Neural progenitor cell (in vitro differentiated cells): ENCODE results near the gene COMMD7. TPM values are rescaled to one million over a fixed set of nuclear protein-coding genes. Genes with fewer than 3 reads are reported as not detected.
A peak's percentile ranks its signal among the peaks of the same experiment; 100 is the strongest.
"Not testable (repeated sequence)": the region's sequence is repeated elsewhere in the genome, so short reads cannot be mapped to it uniquely, and the experiment has no call there.

Experiments used
- DNase-seq: peaks from one replicate; pipeline ENCODE4 v3.0.0-alpha.2; 2016; ENCODE audit warnings: low spot score
- H2AFZ ChIP-seq: fragments of 200-600 bp; sonication (generic); replicated peaks from 2 replicates; pipeline ENCODE4 v1.6.1; 2016; ENCODE audit warnings: antibody characterized with exemption
- H3F3A ChIP-seq: fragments of 200-600 bp; sonication (generic); 2 replicates; pipeline ENCODE4 v1.6.1; 2016; ENCODE audit warnings: antibody characterized with exemption, low read depth
- H3K27ac ChIP-seq: fragments of 200-600 bp; sonication (generic); 2 replicates; pipeline ENCODE4 v1.5.1; 2016; ENCODE audit warnings: mild to moderate bottlenecking
- H3K27me3 ChIP-seq: fragments of 200-600 bp; sonication (generic); 2 replicates; pipeline ENCODE4 v1.6.1; 2016; ENCODE audit warnings: mild to moderate bottlenecking, moderate library complexity
- H3K36me3 ChIP-seq: fragments of 200-600 bp; sonication (generic); 2 replicates; pipeline ENCODE4 v1.5.1; 2016
- H3K4me1 ChIP-seq: fragments of 200-600 bp; sonication (generic); 2 replicates; pipeline ENCODE4 v1.6.1; 2016; ENCODE audit warnings: mixed run types
- H3K4me2 ChIP-seq: fragments of 200-600 bp; sonication (generic); 2 replicates; pipeline ENCODE4 v1.6.1; 2016
- H3K4me3 ChIP-seq: fragments of 200-600 bp; sonication (generic); 2 replicates; pipeline ENCODE4 v1.5.1; 2016
- H3K79me2 ChIP-seq: fragments of 200-600 bp; sonication (generic); 2 replicates; pipeline ENCODE4 v1.6.1; 2016; ENCODE audit warnings: low read depth
- H3K9ac ChIP-seq: fragments of 200-600 bp; sonication (generic); 2 replicates; pipeline ENCODE4 v1.6.1; 2016
- H3K9me3 ChIP-seq: fragments of 200-600 bp; sonication (generic); 2 replicates; pipeline ENCODE4 v1.5.1; 2016; ENCODE audit warnings: low read depth
- H4K20me1 ChIP-seq: fragments of 200-600 bp; sonication (generic); 2 replicates; pipeline ENCODE4 v1.6.1; 2016; ENCODE audit warnings: low read depth
- H3K27ac Mint-ChIP-seq: 3 replicates; pipeline ENCODE4 v1.8.0; 2021; ENCODE audit warnings: mixed read lengths
- H3K27me3 Mint-ChIP-seq: 2 replicates; pipeline ENCODE4 v1.8.0; 2022; ENCODE audit warnings: low read depth, mild to moderate bottlenecking, inconsistent platforms, moderate library complexity, mixed read lengths; ENCODE audit not compliant: insufficient read depth
- H3K36me3 Mint-ChIP-seq: 3 replicates; pipeline ENCODE4 v1.8.0; 2021; ENCODE audit warnings: mixed read lengths
- H3K4me1 Mint-ChIP-seq: 3 replicates; pipeline ENCODE4 v1.8.0; 2021; ENCODE audit warnings: mixed read lengths
- H3K4me3 Mint-ChIP-seq: 3 replicates; pipeline ENCODE4 v1.8.0; 2021; ENCODE audit warnings: mild to moderate bottlenecking, moderate library complexity, mixed read lengths
- H3K9me3 Mint-ChIP-seq: 3 replicates; pipeline ENCODE4 v1.8.0; 2020; ENCODE audit warnings: mixed read lengths
- EZH2 ChIP-seq: fragments of 200-600 bp; sonication (generic); IDR thresholded peaks from 2 replicates; pipeline ENCODE4 v1.6.1; 2017; ENCODE audit warnings: antibody characterized with exemption, mild to moderate bottlenecking, moderate library complexity
- EZH2phosphoT487 ChIP-seq: fragments of 200-600 bp; sonication (generic); IDR thresholded peaks from 2 replicates; pipeline ENCODE4 v1.6.1; 2017; ENCODE audit warnings: antibody characterized with exemption
- total RNA-seq: library from RNA; depleted of rRNA; stranded (reverse); fragments of >200 nt; gene quantifications from 2 replicates; pipeline ENCODE4 v1.2.3, GENCODE V29; 2015; ENCODE audit warnings: low replicate concordance
- TF ChIP-seq, protein P1 (sequence below): fragments of 200-600 bp; sonication (generic); IDR thresholded peaks from 2 replicates; pipeline ENCODE4 v1.5.1; 2017; ENCODE audit warnings: antibody characterized with exemption, mild to moderate bottlenecking

COMMD7 gene
- total RNA-seq, 1 donor from 2014 or later, result 44.4 TPM

DNA sequence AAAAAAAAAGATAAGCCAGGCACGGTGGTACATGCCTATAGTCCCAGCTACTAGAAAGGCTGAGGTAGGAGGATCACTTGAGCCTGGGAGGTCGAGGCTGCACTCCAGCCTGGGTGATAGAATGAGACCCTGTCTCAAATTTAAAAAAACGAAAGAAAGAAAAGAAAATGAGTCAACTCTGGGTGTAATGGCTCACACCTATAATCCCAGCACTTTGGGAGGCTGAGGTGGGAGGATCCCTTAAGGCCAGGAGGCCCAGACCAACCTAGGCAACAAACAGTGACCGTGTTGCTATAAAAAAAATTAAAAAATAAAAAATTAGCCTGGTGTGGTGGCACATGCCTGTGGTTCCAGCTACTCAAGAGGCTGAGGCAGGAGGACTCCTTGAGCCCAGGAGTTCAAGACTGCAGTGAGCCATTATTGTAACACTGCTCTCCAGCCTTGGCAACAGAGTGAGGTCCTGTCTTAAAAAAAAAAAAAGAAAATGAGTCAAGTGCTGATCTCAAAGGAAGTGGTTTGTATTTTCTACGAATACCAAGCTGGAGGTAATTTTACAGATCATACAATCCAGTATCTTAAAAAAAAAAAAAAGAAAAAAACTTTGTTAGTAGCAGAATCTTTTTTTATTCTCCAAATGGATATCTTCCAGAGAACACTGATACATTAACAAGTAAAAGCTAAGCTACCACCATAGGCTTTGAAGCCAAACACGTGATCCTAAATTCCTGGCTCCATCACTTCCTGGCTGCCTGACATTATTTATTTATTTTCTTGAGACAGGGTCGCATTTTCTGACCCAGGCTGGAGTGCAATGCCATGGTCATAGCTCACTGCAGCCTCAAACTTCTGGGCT is 5.7 kb downstream of the COMMD7 start:
- Histone ChIP-seq H3K4me3 (no peak overlapping the region), H3K27me3 (no peaks in the 10 kb centered on the region), H3F3A (peaks cover 4% of the 10 kb centered on the region), H4K20me1 (no peaks in the 10 kb centered on the region), H3K9ac (no peak overlapping the region), H3K4me2 (no peak overlapping the region), H3K4me1 (peaks cover 9% of the 10 kb centered on the region), H3K36me3 (no peaks in the 10 kb centered on the region), H2AFZ (no peak overlapping the region), H3K9me3 (no peaks in the 10 kb centered on the region), H3K79me2 (peaks cover 70% of the 10 kb centered on the region), H3K27ac (no peak overlapping the region)
- H3K4me1 Mint-ChIP-seq, result peaks cover 5% of the 10 kb centered on the region
- no peak for DNase-seq
- no peak overlapping the region for H3K4me3 Mint-ChIP-seq
- H3K9me3 Mint-ChIP-seq, result no peaks in the 10 kb centered on the region
- peaks cover 2% of the 10 kb centered on the region for H3K27me3 Mint-ChIP-seq
- no peak for TF ChIP-seq EZH2phosphoT487
- TF ChIP-seq, protein P1, sequence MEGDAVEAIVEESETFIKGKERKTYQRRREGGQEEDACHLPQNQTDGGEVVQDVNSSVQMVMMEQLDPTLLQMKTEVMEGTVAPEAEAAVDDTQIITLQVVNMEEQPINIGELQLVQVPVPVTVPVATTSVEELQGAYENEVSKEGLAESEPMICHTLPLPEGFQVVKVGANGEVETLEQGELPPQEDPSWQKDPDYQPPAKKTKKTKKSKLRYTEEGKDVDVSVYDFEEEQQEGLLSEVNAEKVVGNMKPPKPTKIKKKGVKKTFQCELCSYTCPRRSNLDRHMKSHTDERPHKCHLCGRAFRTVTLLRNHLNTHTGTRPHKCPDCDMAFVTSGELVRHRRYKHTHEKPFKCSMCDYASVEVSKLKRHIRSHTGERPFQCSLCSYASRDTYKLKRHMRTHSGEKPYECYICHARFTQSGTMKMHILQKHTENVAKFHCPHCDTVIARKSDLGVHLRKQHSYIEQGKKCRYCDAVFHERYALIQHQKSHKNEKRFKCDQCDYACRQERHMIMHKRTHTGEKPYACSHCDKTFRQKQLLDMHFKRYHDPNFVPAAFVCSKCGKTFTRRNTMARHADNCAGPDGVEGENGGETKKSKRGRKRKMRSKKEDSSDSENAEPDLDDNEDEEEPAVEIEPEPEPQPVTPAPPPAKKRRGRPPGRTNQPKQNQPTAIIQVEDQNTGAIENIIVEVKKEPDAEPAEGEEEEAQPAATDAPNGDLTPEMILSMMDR, result no peak
- TF ChIP-seq EZH2, result no peak
- H3K27ac Mint-ChIP-seq, result no peak overlapping the region
- H3K36me3 Mint-ChIP-seq, result no peaks in the 10 kb centered on the region

- Mint-ChIP-seq H3K9me3 (no peaks in the 10 kb centered on the region), H3K4me3 (no peak overlapping the region), H3K36me3 (peaks cover 6% of the 10 kb centered on the region), H3K4me1 (peaks cover 10% of the 10 kb centered on the region), H3K27ac (no peak overlapping the region), H3K27me3 (peaks cover 3% of the 10 kb centered on the region)
- H3K27me3 ChIP-seq, result no peaks in the 10 kb centered on the region
- H3K4me3 ChIP-seq, result no peak overlapping the region
- peaks cover 5% of the 10 kb centered on the region for H3F3A ChIP-seq
- H3K4me2 ChIP-seq, result no peak overlapping the region
- H3K9ac ChIP-seq, result no peak overlapping the region
- no peaks in the 10 kb centered on the region for H3K9me3 ChIP-seq
- H3K36me3 ChIP-seq, result no peaks in the 10 kb centered on the region
- H3K79me2 ChIP-seq, result peaks cover 27% of the 10 kb centered on the region
- H4K20me1 ChIP-seq, result no peaks in the 10 kb centered on the region
- H3K27ac ChIP-seq, result no peak overlapping the region
- no peak for DNase-seq
- H2AFZ ChIP-seq, result no peak overlapping the region
- H3K4me1 ChIP-seq, result peaks cover 3% of the 10 kb centered on the region
- TF ChIP-seq, protein P1, result no peak
- TF ChIP-seq EZH2phosphoT487, result no peak
- TF ChIP-seq EZH2, result no peak
These were observed 11.4 kb downstream of the COMMD7 start for GRCh38 chr20:32731882-32732266.

GRCh38 chr20:32729334-32729733 is 13.9 kb downstream of the COMMD7 start:
- not testable (repeated sequence) for H2AFZ ChIP-seq

GRCh38 chr20:32728435-32728834 is 14.8 kb downstream of the COMMD7 start:
- Mint-ChIP-seq H3K36me3 (peaks cover 14% of the 10 kb centered on the region), H3K27ac (peak overlapping the region; percentile 34)

More at GRCh38 chr20:32729334-32729733, 13.9 kb downstream of the COMMD7 start:
- not testable (repeated sequence) for H3K27ac ChIP-seq, H3K4me3 Mint-ChIP-seq, DNase-seq, H3K9ac ChIP-seq, H3K9me3 Mint-ChIP-seq, H3F3A ChIP-seq, H3K4me3 ChIP-seq, H3K4me2 ChIP-seq, H3K9me3 ChIP-seq, H3K4me1 Mint-ChIP-seq, H3K4me1 ChIP-seq, H4K20me1 ChIP-seq, H3K27me3 Mint-ChIP-seq, H3K27me3 ChIP-seq, H3K36me3 ChIP-seq, H3K27ac Mint-ChIP-seq, H3K79me2 ChIP-seq
- H3K36me3 Mint-ChIP-seq, result peaks cover 14% of the 10 kb centered on the region

More at GRCh38 chr20:32728435-32728834, 14.8 kb downstream of the COMMD7 start:
- not testable (repeated sequence) for H3K36me3 ChIP-seq, H4K20me1 ChIP-seq, H3K4me1 ChIP-seq, H3K9me3 Mint-ChIP-seq, H3K4me1 Mint-ChIP-seq, H3K27me3 Mint-ChIP-seq, H3K4me2 ChIP-seq, H3F3A ChIP-seq, H2AFZ ChIP-seq, H3K79me2 ChIP-seq, H3K9ac ChIP-seq, H3K9me3 ChIP-seq, H3K4me3 ChIP-seq, H3K4me3 Mint-ChIP-seq, H3K27ac ChIP-seq, H3K27me3 ChIP-seq, DNase-seq
